NCI-H345 treated with DMSO at 0.1 percent for 48 hours (cell line): ENCODE data around the gene PREX1.

Experiments used
- DNase-seq: peaks from one replicate; lab custom pipeline; 2025; ENCODE audit not compliant: unreplicated experiment; lab: John Stamatoyannopoulos, UW

PREX1 gene

GRCh38 chr20:48797275-48797825 is 30.4 kb downstream of the PREX1 start:
- no peak for DNase-seq

- no peak for DNase-seq
Observed at GRCh38 chr20:48795732-48796131, 32.1 kb downstream of the PREX1 start.

GRCh38 chr20:48794816-48795457 is 32.9 kb downstream of the PREX1 start:
- DNase-seq = no peak

- DNase-seq = no peak
Observed at GRCh38 chr20:48794360-48794759, 33.4 kb downstream of the PREX1 start.

- DNase-seq = no peak
Observed at GRCh38 chr20:48793776-48794175, 34.0 kb downstream of the PREX1 start.

GRCh38 chr20:48791666-48792071 is 36.1 kb downstream of the PREX1 start:
- DNase-seq = no peak

- DNase-seq = peak; percentile 73
Observed at GRCh38 chr20:48791014-48791413, 36.8 kb downstream of the PREX1 start.

- DNase-seq = no peak
Observed at GRCh38 chr20:48790473-48791003, 37.3 kb downstream of the PREX1 start.

GRCh38 chr20:48789781-48790472 is 37.9 kb downstream of the PREX1 start:
- no peak for DNase-seq

GRCh38 chr20:48789185-48789668 is 38.6 kb downstream of the PREX1 start:
- no peak for DNase-seq

GRCh38 chr20:48788486-48789072 is 39.2 kb downstream of the PREX1 start:
- no peak for DNase-seq

GRCh38 chr20:48787861-48788375 is 39.9 kb downstream of the PREX1 start:
- no peak for DNase-seq

GRCh38 chr20:48786951-48787705 is 40.7 kb downstream of the PREX1 start:
- no peak for DNase-seq

GRCh38 chr20:48785801-48786200 is 42.0 kb downstream of the PREX1 start:
- no peak for DNase-seq

- no peak for DNase-seq
Observed at GRCh38 chr20:48785256-48785655, 42.5 kb downstream of the PREX1 start.

GRCh38 chr20:48784273-48784641 is 43.5 kb downstream of the PREX1 start:
- no peak for DNase-seq

GRCh38 chr20:48783533-48784272 is 44.1 kb downstream of the PREX1 start:
- no peak for DNase-seq

- no peak for DNase-seq
Observed at GRCh38 chr20:48782901-48783308, 44.9 kb downstream of the PREX1 start.

- DNase-seq = no peak
Observed at GRCh38 chr20:48782053-48782452, 45.7 kb downstream of the PREX1 start.

- no peak for DNase-seq
Observed at GRCh38 chr20:48781634-48782033, 46.2 kb downstream of the PREX1 start.
